Activated CD4-positive, CD25-positive, alpha-beta regulatory T cell (primary cell): ENCODE measurements around the gene LYG1.

Experiments used
- DNase-seq, 4 experiments: peaks; one replicate each; lab custom pipeline; 2025; lab: John Stamatoyannopoulos, UW

Gene LYG1

DNA sequence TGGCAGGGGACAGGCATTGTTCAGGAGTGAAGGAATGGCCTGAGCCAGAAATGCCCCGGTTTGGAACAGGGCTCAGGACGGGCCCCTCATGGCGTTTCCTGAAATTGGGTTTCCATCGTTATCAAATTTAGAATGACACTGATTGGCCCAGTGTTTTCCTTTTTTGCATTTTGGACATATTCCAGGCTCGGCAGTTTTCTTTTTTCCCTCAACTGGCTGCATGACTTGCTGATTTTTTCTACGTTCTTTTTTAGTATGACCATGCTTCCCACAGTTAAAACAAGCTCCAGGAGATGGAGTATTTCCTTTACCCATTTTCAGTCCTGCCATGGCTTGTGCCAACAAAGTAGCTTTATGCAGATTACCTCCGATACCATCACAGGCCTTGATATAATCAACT, 25.1 kb downstream of the LYG1 start:
- DNase-seq, result no peak

DNA sequence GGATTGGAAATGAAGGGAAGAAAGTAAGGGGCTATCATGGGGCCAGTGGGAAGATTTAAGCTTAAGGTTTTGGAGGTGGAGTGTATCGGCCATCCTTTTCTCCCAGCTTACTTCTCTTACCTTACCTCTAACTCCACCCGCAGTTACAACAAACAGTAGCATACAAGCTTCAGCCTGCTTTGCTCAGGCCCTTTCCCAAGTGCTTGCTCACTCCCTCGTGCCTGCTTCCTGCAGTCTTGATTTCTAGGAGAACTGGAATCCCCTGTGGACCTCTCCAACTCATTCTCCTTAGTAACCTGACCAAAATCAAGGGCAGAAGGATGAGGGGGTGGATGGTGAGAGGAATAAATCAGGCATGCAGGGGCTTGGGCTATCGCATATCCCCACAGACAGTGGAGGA, 39.8 kb downstream of the LYG1 start:
- no peak for DNase-seq

DNA sequence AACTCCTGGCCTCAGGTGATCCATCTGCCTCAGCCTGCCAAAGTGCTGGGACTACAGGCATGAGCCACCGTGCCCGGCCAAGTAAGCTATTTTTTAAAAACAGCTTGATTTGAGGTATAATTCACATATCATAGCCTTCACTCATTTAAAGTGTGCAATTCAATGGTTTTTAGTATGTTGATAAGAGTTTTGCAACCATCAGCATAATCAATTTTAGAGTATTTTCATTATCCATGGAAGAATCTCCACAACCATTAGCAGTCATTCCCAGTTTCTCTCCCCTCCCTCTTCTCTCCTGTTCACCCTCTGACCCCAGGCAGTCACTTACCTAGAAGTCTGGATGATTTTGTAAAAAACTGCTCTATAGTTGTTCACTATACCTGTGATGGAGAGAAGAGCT, 40.8 kb downstream of the LYG1 start:
- no peak for DNase-seq

DNA sequence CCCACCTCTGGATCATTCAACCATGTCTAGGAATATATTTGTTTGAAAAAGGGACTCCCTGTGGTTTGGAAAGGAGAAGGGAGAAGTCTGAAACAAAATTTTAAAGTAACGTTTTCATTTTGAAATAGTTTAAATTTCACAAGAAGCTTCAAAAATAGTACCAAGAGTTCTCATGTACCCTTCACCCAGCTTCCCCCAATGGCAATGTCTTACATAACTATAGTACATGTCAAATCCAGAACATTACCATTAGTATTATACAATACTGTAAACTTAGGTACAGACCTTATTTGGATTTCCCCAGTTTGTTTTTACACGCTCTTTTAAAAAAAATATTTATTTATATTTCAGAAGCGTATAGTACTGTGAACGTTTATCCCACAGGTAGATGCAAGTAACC, 41.5 kb downstream of the LYG1 start:
- DNase-seq, result no peak

DNA sequence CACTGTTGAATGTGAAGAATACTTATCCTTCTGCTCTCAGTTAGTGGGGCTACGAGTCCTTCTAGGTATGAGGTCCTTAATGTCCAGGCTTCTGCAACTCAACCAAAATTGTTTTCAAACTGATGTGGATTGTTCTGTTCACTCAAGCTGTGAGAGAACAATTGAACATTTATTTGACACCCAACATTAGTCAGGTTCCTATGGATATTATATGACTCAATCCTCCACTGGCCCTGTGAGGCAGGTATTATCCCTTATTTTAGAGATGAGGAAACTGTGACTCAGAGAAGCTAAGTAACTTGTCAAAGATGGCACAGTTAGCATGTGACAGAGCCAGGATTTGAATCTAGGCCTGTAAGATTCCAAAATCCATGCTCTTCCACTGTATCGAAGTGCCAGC, 44.3 kb downstream of the LYG1 start:
- no peak for DNase-seq

DNA sequence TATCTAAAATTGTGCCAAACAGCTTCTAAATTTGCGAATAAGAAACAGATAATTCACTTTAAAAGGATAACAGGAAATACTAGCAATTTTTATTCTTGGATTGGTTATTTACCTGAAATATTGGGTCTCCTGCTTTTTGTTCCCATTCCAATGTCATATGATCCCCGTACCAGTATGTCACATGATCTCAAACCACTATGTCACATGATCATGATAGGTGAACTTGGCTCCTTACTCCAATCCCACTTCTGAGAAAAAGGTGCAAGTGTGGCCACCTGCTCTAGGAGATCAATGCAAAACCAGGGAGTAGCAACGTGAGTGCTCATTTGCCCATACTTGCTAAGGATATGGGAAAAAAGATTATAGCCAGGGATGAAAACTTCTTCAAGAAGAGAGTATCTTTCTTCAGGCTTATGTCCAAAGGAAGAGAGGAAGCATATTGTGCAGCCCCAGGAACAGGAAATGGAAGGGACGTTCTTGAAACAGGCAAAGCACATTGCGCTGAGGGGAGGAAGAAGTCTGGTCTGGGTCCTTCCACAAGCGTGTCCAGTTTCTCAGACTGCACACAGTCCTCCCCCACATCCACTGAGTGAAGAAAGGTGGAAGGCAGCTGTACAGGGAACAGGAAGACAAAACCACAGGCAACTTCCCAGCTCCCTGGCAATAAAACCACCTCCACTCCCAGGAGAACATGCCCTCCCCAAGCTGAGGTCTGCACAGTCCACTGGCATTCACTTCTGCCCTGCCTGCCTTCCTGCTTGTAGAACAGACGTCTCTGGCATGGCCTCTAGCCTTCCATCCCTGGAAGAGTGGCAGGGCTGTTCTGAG, 45.3 kb downstream of the LYG1 start, which contains the start of gene LYG2:
Gene LYG2, minus strand, starts transcription at position 176 of the 828 bp plus-strand sequence. CDS start 1,406 bp downstream, outside the sequence.
- no peak for DNase-seq

DNA sequence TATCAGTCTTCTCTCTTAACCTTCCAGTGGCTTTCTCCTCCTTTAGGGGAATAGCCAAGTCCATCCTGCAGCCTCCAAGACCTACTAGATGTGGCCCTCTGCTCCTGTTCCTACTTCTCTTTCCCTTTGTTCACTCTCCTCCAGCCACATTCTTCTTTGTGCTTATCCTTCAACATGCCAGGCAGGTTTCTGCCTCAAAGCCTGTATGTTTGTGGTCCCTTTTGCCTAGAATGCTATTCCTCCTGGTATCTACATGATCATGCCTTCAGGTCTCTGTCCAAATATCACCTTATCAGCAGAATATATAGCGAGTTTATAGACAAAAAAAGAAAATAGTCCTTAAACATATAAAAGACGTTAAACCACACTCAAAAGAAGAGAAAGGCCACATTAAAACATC, 51.0 kb downstream of the LYG1 start:
- DNase-seq, result no peak

DNA sequence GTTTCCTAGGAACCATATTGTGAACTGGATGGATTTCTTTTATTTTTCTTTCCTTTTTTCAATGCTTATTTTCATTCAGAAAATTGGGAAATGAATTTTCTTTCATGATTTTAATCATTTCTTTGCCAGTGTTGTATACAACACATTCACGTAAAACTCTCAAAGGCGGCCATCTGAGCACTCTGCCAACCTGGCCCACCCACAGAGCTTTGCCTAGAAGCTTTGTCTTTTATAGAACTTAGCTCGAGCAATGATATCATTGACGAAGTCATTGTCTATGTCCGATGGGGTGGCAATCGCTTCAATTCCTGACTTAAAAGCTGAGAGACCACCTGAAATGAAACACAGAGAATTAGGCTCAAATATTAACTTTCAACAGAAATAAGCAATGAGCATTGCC, 58.8 kb downstream of the LYG1 start:
- no peak for DNase-seq

DNA sequence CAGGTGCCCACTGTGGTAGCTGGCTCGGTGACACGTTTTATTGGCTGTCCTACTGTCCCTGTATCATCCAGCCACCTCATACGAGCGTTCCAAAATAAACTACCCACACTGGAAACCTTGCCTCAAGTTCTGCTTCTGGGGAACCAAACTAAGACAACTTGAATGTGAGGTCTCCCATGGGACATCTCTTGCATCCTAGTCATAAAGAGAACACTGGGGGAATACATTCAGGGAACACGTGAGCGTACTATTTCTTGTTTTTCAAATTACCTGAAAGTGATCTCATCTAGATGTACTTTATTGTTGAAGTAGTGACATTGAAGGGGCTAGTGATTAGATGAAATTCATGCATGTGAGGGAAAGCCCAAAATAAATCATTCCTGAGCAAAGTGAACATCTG, 60.6 kb downstream of the LYG1 start:
- no peak for DNase-seq

DNA sequence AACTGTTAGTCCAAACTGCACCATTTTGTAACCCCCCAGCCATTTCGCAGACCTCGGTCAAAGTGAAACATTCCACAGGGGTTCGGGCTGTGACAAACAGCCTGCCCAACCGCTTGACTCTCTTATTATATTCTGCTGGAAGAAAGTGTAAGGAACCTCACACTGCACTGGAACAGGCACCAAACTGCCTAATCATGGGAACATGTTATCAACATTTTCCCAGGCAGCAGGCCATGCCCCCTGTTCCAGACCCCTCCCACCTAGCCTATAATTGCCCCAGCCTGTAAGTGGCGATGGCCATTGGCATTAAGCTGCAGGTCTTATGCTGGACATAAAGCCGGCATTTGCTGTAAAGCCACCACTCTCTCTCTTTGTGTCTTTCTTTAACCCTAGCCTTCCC, 62.4 kb downstream of the LYG1 start:
- DNase-seq, result no peak
